K562 (cell line): Measurements from ENCODE around the gene NAXD.

Experiments used
- ATF3 ChIP-seq, 2 experiments: fragments of 450-650 bp in 1 of 2; sonication (generic) in 1 of 2; formaldehyde crosslinking in 1 of 2; IDR thresholded peaks in 1 of 2; conservative IDR thresholded peaks in 1 of 2; 2 replicates each; pipeline versions ENCODE4 v1.6.1 to v1.8.1; 2016 to 2023; ENCODE audit warnings: mild to moderate bottlenecking in 2 of 2, moderate library complexity in 2 of 2, inconsistent platforms in 1 of 2, missing genetic modification reagents in 1 of 2
- EZH2 ChIP-seq: IDR thresholded peaks from 2 replicates; pipeline ENCODE4 v1.6.1; 2012; ENCODE audit warnings: low read depth, mild to moderate bottlenecking, inconsistent platforms, low read length, borderline replicate concordance
- GATAD2B ChIP-seq: fragments of 450-650 bp; IDR thresholded peaks from 2 replicates; pipeline ENCODE4 v1.6.1; 2017; ENCODE audit warnings: mild to moderate bottlenecking, borderline replicate concordance
- POLR2AphosphoS5 ChIP-seq: IDR thresholded peaks from 2 replicates; pipeline ENCODE4 v1.6.1; 2011; ENCODE audit warnings: mild to moderate bottlenecking, low read depth, low read length, moderate library complexity; ENCODE audit not compliant: control insufficient read depth, insufficient read depth
- RNF219 ChIP-seq: fragments of 250-450 bp; sonication (Bioruptor Pico); IDR thresholded peaks from 2 replicates; pipeline ENCODE4 v1.5.0; 2022; ENCODE audit warnings: mild to moderate bottlenecking
- ZKSCAN1 ChIP-seq: fragments of 150-350 bp; IDR thresholded peaks from 2 replicates; pipeline ENCODE4 v1.6.1; 2016; ENCODE audit warnings: low read depth, low read length
- TF ChIP-seq, protein P1 (sequence below), 3 experiments: IDR thresholded peaks in 2 of 3; conservative IDR thresholded peaks in 1 of 3; 2 replicates each; pipeline ENCODE4 v1.5.1; 2011 to 2012; ENCODE audit warnings: low read length in 3 of 3, mild to moderate bottlenecking in 3 of 3, control low read depth in 2 of 3, improper control_type of control experiment in 1 of 3, inconsistent platforms in 1 of 3, low read depth in 1 of 3, mixed read lengths in 1 of 3, moderate library complexity in 1 of 3; ENCODE audit not compliant: insufficient read depth in 2 of 3
- TF ChIP-seq, protein P2 (sequence below): fragments of 450-650 bp; formaldehyde crosslinking; IDR thresholded peaks from 2 replicates; pipeline ENCODE4 v1.4.0; 2020; ENCODE audit warnings: mild to moderate bottlenecking, moderate library complexity
- TF ChIP-seq, protein P3 (sequence below): fragments of 250-450 bp; sonication (Bioruptor Pico); IDR thresholded peaks from 2 replicates; pipeline ENCODE4 v1.9.0; 2021; ENCODE audit warnings: mild to moderate bottlenecking
- TF ChIP-seq, protein P4 (sequence below): sonication (generic); formaldehyde crosslinking; IDR thresholded peaks from 2 replicates; pipeline ENCODE4 v1.8.1; 2023; ENCODE audit warnings: mild to moderate bottlenecking, missing genetic modification reagents

- TF ChIP-seq, protein P1, sequence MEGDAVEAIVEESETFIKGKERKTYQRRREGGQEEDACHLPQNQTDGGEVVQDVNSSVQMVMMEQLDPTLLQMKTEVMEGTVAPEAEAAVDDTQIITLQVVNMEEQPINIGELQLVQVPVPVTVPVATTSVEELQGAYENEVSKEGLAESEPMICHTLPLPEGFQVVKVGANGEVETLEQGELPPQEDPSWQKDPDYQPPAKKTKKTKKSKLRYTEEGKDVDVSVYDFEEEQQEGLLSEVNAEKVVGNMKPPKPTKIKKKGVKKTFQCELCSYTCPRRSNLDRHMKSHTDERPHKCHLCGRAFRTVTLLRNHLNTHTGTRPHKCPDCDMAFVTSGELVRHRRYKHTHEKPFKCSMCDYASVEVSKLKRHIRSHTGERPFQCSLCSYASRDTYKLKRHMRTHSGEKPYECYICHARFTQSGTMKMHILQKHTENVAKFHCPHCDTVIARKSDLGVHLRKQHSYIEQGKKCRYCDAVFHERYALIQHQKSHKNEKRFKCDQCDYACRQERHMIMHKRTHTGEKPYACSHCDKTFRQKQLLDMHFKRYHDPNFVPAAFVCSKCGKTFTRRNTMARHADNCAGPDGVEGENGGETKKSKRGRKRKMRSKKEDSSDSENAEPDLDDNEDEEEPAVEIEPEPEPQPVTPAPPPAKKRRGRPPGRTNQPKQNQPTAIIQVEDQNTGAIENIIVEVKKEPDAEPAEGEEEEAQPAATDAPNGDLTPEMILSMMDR (IDR thresholded peaks at IDR 0.05 in 2 of 3, conservative IDR thresholded peaks at IDR 0.05 in 1 of 3; ENCODE audit: insufficient read depth in 2 of 3, low read depth in 1 of 3, low read length in 3 of 3) = no peak
- TF ChIP-seq EZH2 (no peak), ATF3 (IDR thresholded peaks at IDR 0.05) (no peak), ATF3 (CRISPR knock-in tag; conservative IDR thresholded peaks at IDR 0.05) (no peak), POLR2AphosphoS5 (no peak), ZKSCAN1 (no peak), GATAD2B (no peak), RNF219 (no peak)
- TF ChIP-seq, protein P2, sequence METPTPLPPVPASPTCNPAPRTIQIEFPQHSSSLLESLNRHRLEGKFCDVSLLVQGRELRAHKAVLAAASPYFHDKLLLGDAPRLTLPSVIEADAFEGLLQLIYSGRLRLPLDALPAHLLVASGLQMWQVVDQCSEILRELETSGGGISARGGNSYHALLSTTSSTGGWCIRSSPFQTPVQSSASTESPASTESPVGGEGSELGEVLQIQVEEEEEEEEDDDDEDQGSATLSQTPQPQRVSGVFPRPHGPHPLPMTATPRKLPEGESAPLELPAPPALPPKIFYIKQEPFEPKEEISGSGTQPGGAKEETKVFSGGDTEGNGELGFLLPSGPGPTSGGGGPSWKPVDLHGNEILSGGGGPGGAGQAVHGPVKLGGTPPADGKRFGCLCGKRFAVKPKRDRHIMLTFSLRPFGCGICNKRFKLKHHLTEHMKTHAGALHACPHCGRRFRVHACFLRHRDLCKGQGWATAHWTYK (CRISPR knock-in tag) = no peak
- TF ChIP-seq, protein P3, sequence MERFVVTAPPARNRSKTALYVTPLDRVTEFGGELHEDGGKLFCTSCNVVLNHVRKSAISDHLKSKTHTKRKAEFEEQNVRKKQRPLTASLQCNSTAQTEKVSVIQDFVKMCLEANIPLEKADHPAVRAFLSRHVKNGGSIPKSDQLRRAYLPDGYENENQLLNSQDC (CRISPR knock-in tag) = no peak
- TF ChIP-seq, protein P4, sequence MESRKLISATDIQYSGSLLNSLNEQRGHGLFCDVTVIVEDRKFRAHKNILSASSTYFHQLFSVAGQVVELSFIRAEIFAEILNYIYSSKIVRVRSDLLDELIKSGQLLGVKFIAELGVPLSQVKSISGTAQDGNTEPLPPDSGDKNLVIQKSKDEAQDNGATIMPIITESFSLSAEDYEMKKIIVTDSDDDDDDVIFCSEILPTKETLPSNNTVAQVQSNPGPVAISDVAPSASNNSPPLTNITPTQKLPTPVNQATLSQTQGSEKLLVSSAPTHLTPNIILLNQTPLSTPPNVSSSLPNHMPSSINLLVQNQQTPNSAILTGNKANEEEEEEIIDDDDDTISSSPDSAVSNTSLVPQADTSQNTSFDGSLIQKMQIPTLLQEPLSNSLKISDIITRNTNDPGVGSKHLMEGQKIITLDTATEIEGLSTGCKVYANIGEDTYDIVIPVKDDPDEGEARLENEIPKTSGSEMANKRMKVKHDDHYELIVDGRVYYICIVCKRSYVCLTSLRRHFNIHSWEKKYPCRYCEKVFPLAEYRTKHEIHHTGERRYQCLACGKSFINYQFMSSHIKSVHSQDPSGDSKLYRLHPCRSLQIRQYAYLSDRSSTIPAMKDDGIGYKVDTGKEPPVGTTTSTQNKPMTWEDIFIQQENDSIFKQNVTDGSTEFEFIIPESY (CRISPR knock-in tag) = no peak
These were observed 24.8 kb upstream of the NAXD start for GRCh38 chr13:110590577-110590976.
